Kasumi-1 (cell line): ENCODE results near the gene ZNF823.

Source experiments
- DNase-seq, 2 experiments: peaks; one replicate each; lab custom pipeline; 2025; lab: John Stamatoyannopoulos, UW

Gene ZNF823

GRCh38 chr19:11737964-11738745, 591 bp downstream of the ZNF823 start:
- DNase-seq, result peak in 1 of 2 experiments; percentile 19

DNA sequence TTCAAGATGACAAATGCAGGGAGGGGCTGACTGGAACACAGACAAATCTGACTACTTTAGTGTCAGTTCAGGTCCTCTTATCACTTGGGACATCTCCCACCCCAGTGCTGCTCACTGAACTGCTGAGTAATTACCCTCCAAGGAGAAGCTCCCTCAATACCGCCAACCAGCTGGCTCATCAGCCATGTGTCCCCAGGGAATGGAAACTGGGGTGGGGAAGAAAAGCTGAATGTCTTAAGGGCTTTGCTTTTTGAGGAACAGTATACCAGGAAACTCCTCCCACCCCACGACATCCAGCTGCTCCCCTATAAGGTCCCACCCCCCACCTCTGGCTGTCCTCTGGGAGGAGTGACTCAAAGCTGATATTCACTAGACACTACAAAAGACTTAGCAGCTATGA, 2.0 kb downstream of the ZNF823 start:
- peak; percentile 71 to 76 for DNase-seq

DNA sequence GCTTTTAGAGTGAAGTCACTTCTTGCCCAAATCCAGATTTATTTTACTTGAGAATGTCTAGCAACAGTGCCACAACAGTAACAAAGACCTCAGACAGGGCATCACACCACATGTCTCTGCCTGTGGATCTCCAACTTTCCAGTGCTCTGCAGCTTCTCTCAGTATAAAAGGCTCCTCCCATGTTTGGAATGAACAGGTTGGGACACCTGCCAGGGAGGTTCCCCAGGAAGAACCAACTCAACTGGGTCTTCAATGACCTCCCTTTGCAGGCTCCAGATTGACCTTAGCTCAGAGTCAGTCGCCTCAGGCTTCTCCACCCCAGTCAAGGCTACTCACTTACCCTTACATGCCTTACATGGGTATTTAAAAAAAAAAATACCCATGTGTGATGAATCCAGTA, 3.4 kb downstream of the ZNF823 start:
- DNase-seq, result no peak

- DNase-seq, result no peak
These were observed 9.2 kb downstream of the ZNF823 start for GRCh38 chr19:11729586-11729985.

DNA sequence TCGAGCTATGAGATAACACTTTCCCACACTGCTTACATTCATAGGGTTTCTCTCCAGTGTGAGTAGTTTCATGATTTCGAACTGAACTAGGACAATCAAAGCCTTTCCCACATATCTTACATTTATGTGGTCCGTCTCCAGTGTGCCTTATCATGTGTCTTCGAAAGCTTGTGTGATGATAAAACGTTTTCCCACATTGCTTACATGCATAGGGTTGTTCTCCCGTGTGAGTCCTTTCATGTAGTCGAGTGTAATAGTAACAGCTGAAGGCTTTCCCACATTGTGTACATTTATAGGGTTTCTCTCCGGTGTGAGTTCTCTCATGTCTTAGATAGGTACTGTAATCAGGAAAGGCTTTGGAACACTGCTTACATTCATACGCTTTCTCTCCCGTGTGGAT, 16.3 kb downstream of the ZNF823 start:
- DNase-seq, result no peak

DNA sequence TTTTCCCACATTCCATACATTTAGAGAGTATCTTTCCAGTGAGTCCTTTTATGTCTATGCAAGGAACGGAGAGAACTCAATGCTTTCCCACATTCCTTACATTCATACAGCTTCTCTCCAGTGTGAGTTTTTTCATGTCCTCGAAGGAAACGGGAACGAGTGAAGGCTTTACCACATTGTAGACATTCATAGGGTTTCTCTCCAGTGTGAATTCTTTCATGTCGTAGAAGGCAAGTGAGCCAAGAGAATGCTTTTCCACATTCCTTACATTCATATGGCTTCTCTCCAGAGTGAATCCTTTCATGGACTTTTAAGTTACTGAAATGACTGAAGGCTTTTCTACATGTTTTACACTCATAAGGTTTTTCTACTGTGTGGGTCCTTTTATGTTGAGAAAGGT, 17.1 kb downstream of the ZNF823 start:
- no peak for DNase-seq

- DNase-seq, result no peak
These were observed 28.4 kb downstream of the ZNF823 start for GRCh38 chr19:11710313-11710712.

- no peak for DNase-seq
These were observed 30.3 kb downstream of the ZNF823 start for GRCh38 chr19:11708457-11708856.

GRCh38 chr19:11705474-11705873, 33.3 kb downstream of the ZNF823 start:
- no peak for DNase-seq

DNA sequence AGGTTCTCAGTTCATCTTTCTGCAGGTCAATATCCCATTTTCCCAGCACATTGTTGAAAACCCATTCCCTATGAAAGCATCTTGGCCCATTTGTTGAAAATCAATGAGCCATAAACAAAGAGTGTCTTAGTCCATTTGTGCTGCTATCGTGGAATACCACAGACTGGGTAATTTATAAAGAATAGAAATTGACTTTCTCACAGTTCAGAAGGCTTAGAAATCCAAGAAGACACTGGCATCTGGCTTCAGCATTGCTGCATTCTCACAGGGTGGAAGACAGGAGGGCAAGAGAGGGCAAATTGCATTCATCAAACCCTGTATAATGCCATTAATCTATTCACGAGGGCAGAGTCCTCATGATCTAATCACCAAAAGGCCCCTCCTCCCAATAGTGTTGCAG, 34.1 kb downstream of the ZNF823 start:
- DNase-seq, result no peak

DNA sequence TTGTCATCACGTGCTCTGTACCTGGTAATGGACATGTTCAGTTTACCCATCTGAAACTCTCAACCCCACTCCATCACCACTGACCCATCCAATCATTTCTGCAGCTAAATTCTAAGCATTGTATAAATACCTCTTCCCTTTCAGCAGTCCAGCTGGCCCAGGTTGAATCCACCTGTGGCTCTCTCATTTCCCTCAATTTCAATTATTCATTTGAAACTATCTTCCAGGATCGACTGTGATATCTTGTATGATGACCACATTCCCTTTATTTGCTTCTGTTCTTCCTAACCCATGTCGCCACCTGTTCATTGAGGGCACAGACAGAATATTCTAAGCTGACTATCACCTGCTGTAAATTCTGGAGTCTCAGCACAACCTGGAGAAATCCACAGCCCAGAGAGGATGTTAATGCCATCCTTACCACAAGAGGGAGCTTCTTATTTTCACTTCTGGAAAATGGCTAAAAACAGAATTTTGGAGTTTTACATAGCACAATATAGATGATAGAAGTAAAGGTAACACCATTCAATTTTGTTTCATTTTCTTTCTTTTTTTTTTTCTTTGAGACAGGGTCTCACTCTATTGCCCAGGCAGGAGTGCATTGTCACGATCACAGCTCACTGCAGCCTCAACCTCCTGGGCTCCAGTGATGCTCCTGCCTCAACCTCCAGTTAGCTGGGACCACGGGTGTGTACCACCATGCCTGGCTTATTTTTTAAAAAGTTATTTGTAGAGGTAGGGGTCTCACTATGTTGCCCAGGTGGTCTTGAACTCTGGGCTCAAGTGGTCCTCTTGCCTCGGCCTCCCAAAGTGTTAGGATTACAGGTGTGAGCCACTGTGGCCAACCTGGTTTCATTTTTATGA, 38.6 kb downstream of the ZNF823 start:
- DNase-seq, result peak; percentile 59 to 79

DNA sequence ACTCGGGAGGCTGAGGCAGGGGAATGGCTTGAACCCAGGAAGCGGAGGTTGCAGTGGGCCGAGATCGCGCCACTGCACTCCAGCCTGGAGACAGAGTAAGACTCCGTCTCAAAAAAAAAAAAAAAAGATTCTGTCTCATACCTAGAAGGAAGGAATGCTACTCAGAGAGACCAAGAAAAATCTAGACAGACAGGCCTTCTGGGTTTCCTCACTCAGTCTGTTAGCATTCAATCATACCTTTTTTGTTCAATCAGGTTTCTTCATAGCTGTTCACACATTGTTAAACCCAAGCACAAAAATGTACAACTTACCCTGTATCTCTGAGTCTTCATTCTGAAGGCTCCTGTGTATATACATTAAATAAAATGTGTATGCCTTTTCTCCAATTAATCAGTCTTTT, 40.5 kb downstream of the ZNF823 start:
- no peak for DNase-seq

- no peak for DNase-seq
These were observed 41.4 kb downstream of the ZNF823 start for GRCh38 chr19:11697284-11697855.

DNA sequence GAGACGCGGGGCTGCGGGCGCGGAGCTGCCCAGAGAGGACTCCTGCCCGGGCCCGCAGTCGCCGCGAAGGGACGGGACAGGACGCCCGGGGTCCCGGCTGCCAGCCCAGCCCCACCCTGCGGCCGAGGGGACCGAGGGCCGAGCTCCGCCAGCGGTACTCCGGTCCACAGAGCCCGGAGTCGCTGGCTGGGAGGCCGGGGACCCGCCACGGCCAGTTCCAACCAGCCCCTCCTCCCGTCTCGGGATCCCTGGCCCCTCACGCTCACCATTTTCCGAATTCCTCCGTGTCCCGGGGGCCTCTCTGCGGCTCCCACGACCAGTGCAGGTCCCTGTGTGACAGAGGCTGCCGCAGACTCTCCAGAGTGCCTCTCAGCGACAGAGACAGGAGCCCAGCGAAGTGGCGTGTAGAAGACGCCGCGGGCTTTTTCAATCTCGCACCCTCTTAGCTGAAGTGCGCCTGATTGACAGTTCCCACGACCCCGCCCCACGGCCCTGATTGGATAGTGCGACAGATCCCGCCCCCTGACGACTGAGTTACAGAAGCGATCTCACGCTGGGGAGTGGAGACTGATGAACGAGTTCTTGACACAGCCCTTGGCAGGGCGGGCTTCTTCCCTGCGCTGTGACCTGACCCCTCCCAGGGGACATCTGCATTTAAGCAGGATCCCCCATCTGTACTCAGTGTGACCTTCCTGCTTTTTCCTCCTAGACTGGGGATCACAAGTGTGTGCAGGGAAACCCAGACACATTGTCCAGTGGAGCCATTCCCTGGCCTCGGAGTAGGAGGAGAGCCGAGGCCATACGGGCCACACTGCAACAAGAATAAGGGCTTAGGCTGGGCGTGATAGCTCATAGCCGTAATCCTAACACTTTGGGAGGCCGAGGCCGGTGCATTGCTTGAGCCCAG, 44.0 kb downstream of the ZNF823 start:
- peak; percentile 96 for DNase-seq

DNA sequence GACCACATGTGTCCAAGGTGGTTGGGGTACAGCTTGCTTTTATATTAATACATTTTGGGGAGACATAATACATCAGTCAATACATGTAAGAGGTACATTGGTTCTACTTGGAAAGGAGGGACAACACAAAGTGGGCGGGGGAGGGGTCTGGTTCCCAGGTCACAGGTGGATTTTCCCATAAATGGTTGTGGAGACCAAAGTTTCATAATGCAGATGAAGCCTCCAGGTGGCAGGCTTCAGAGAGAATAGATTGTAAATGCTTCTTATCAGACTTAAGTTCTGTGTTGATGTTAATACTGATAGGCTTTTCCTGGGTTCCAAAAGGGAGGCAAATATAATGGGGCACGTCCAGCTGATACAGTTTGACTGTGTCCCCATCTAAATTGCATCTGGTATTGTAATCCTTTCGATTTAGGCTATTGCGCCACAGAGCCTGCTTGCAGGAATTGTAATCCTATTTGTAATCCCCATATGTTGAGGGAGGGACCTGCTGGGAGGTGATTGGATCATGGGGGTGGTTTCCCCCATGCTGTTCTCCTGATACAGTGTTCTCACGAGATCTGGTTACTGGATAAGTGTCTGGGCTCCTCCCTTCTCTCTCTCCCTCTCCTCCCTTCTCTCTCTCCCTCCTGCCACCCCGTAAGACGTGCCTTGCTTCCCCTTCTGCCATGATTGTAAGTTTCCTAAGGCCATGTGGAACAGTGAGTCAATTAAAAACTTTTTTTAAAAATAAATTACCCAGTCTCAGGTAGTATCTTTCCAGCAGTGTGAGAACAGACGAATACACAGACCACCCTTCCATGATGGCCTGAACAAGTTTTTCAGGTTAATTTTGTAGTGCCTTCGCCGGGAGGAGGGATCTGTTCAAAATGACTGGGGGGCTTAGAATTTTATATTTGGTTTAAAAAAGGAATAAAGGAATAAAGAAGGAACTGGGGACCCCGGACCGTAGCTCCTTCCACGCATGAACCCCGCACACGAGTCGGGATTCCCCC, 44.9 kb downstream of the ZNF823 start:
- peak; percentile 49 to 62 for DNase-seq

DNA sequence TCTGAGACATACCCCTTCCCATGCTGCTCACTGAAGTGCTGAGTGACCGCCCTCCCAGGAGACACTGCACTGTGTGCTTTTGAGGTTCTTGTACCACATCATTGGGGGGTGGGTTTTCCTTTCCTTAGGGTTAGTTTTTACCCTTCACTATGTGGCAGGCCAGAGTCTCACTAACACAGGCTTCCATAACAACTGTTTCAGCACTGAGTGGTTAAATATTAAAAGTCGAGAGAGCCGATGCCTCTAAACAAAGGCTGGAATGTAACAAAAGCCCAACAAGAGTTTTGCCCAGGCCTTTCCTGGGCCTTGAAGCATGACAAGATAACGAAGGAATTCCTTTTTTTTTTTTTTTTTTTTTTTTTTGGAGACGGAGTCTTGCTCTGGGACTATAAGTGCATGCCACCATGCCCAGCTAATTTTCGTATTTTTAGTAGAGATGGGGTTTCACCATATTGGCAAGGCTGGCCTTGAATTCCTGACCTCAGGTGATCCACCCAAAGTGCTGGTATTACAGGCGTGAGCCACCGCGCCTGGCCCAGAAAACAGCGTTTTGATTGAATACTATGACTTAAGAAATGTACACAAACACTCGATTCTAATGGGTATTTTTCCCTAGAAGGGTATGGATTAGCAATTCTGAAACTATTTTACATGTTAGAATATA, 46.5 kb downstream of the ZNF823 start:
- DNase-seq, result no peak

- DNase-seq, result no peak
These were observed 52.8 kb downstream of the ZNF823 start for GRCh38 chr19:11685676-11686650.

GRCh38 chr19:11684987-11685675, 53.6 kb downstream of the ZNF823 start:
- DNase-seq, result no peak
